HepG2 (cell line): Measurements from ENCODE around the gene PEPD.

ENCODE experiments used
- MLLT10 ChIP-seq: sonication (generic); formaldehyde crosslinking; IDR thresholded peaks from 2 replicates; pipeline ENCODE4 v1.4.0; 2020; ENCODE audit warnings: missing genetic modification reagents
- TF ChIP-seq, protein P1 (sequence below): sonication (generic); formaldehyde crosslinking; IDR thresholded peaks from 2 replicates; pipeline ENCODE4 v1.4.0; 2020; ENCODE audit warnings: low read depth, missing genetic modification reagents

DNA sequence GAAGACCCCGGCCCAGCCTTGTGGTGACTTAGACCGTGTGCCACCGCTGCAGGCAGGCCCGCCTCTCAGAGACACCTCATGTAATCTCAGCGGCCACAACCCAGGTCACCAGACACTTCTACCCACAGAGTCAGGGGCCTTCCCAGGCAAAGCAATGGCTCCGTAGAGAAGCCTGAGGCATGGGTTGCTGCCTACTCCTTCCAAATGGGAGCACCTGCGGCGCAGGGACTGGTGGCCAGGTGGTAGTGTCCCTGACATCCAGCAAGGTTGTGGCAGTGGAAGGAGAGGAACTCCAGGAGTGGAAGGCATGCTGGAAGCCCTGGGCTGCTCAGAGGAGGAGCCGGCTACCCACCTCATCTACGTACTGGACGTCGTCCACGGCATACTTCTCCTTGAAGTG lies 21.0 kb downstream of the PEPD start:
- TF ChIP-seq, protein P1, sequence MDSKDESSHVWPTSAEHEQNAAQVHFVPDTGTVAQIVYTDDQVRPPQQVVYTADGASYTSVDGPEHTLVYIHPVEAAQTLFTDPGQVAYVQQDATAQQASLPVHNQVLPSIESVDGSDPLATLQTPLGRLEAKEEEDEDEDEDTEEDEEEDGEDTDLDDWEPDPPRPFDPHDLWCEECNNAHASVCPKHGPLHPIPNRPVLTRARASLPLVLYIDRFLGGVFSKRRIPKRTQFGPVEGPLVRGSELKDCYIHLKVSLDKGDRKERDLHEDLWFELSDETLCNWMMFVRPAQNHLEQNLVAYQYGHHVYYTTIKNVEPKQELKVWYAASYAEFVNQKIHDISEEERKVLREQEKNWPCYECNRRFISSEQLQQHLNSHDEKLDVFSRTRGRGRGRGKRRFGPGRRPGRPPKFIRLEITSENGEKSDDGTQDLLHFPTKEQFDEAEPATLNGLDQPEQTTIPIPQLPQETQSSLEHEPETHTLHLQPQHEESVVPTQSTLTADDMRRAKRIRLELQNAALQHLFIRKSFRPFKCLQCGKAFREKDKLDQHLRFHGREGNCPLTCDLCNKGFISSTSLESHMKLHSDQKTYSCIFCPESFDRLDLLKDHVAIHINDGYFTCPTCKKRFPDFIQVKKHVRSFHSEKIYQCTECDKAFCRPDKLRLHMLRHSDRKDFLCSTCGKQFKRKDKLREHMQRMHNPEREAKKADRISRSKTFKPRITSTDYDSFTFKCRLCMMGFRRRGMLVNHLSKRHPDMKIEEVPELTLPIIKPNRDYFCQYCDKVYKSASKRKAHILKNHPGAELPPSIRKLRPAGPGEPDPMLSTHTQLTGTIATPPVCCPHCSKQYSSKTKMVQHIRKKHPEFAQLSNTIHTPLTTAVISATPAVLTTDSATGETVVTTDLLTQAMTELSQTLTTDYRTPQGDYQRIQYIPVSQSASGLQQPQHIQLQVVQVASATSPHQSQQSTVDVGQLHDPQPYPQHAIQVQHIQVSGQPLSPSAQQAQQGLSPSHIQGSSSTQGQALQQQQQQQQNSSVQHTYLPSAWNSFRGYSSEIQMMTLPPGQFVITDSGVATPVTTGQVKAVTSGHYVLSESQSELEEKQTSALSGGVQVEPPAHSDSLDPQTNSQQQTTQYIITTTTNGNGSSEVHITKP (CRISPR knock-in tag) = no peak
- TF ChIP-seq MLLT10 (CRISPR knock-in tag) = no peak
